HG03175 (cell line): ENCODE data around the gene CD53.
A peak's percentile ranks its signal among the peaks of the same experiment; 100 is the strongest.

Experiments used
- ATAC-seq: cut with Tn5 transposase; IDR thresholded peaks from one replicate; pipeline ENCODE4 v1.9.1; 2021; ENCODE audit warnings: mild to moderate bottlenecking, moderate library complexity; ENCODE audit not compliant: unreplicated experiment

The CD53 gene

DNA sequence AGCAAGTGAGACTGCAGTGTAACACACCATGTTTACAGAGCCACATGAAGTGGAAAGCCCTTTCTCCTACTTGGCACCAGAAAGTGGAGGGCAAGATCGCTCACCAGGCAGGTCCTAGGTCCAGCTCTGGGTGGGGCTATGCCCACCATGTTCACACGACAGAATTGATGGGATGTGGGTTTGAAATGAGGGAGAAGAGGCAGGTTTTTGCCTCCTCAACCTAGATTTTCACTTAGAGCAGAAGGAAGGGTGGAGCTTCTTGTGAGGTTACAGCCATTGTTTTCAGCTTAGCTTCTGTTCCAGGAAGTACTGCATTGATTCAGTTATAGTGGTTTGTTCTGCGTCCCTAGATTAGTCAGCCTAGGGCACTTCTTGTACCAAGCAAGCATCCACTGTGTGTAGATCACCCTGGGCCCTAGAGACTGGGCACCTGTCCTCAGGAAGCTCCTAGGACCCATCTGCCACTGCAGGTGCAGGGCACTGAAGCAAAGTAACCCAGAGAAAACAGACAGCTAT, 2.3 kb downstream of the CD53 start:
- ATAC-seq, result peak; percentile 40

DNA sequence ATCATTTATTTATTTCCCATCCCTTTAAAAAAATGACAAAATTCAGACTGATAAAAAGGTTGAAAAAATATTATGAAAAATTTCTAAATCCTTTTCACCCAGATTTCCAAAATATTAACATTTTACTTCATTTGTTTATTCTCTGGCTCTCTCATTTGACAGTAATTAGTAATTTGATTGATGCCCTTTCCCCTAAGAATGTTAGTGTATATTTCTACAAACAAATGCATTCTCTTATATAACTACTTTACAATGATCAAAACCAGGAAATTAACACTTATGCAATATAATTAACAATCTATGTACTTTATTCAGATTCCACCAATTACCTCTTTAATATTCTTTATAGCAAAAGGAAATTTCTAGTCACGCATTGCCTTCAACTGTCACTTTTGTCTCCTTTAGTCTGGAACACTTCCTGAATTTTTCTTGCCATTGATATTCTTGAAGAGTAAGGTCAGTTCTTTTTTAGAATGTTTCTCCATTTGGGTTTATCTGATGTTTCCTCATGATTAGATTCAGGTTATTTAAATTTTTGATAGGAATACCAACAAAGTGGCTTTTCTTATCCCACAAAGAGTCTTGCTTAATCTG, 3.9 kb downstream of the CD53 start:
- ATAC-seq, result no peak

GRCh38 chr1:110877364-110877763, 4.4 kb downstream of the CD53 start:
- ATAC-seq, result no peak

GRCh38 chr1:110877776-110878175, 4.8 kb downstream of the CD53 start:
- ATAC-seq, result no peak

- ATAC-seq, result no peak
Measured at GRCh38 chr1:110878591-110878990, 5.6 kb downstream of the CD53 start.

DNA sequence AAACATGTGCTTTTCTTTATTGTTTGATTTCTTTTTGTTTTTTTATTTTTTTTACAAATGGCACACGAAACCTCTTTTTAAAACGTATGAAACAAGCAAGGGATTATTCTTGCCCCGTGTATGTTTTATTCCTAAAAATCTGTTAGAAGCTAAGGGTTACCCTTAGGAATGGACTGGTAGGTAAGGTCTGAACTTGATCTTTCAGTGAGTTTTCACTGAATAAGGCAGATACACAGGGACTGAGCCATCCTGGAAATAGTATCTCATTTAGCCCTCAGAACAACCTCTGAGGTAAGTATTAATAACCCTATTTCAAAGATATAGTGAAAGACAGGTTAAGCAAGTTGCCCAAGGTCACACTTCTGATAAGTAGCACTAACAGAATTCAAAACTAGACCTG, 6.0 kb downstream of the CD53 start:
- ATAC-seq, result no peak

DNA sequence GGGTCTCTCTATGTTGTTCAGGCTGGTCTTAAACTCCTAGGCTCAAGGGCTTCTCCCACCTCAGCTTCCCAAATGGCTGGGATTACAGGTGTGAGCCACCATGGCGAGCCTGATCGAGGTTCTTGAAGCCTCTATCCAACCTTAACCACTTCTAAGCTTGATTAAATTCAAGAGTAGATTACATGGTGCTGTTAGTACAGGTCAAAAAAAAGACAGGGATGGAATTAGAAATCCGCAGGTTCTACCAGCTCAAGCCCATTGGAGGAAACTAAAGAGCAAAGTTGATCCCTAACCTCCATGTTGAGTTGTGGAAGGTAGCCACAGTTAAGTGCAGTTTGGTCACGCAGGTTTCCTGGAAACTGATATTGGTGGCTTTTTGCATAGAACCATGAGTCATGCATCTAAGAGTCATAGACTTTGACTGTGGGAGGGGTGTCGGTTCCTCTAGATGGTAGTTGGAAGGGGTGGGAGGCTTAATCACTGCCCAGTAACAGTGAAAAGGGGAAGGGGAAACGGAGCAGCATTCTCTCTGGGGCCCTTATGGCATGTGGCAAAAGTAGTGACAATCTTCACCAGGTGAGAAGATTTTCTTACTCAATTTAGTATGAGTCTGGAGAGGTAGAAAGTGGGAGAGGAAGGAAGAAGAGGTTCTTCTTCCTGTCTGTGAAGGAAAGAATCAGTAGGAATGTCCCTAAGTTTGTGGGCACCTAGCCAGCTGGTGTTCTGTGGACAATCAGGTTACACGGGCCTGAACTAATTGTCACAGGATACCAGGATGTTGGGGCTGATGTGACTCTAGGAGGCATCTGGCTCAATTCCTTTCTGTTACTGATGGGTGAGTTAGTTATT, 7.0 kb downstream of the CD53 start:
- peak; percentile 59 for ATAC-seq

- no peak for ATAC-seq
Measured at GRCh38 chr1:110880708-110881374, 7.9 kb downstream of the CD53 start.

- ATAC-seq, result no peak
Measured at GRCh38 chr1:110888049-110888448, 15.1 kb downstream of the CD53 start.

- no peak for ATAC-seq
Measured at GRCh38 chr1:110888641-110889040, 15.7 kb downstream of the CD53 start.

GRCh38 chr1:110890474-110891196, 17.7 kb downstream of the CD53 start:
- ATAC-seq, result no peak

DNA sequence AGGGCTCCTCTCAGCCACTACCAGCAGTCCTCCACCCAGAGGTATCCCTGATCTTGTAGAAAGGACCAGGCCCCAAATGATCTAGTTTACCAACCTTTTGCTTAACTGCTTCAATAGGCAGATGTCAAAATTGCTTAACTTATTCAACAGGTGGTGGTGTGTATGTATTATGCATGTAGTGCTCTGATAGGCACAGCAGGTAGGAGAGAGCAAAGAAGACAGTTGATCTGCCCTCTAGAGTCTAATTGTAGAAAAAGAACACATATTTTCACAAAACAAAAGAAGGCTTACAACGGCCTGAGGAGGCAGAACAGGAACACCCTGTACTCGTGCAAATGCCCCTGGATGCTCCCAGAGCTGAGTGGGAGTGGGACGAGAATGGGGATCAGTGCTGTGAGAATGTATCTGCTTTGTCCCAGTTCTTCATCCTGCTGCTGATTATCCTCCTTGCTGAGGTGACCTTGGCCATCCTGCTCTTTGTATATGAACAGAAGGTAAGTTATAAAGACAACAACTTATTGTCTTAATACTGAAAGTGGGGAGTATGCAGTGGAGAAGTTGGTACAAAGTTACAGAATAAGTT, 21.1 kb downstream of the CD53 start:
- no peak for ATAC-seq

DNA sequence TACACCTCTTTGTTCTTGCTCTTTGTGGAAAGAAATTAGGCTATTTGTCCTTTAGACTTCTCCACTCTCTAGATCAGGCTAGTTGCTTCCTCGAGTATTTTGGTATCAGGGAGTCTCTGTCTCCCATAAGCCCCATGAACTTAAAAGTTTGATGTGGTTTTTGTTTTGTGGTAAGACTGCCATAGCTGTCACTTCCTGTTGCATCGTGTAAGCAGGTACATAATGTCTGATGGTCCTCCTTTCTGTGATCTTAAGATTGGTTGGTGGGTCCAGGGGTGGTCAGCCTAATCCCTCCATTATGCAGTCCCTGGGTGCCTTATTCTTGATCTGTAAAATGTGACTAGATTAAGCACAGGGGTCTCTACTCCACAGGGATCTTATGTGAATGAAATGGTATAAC, 23.1 kb downstream of the CD53 start:
- ATAC-seq, result no peak

GRCh38 chr1:110897681-110898080, 24.7 kb downstream of the CD53 start:
- ATAC-seq, result no peak

DNA sequence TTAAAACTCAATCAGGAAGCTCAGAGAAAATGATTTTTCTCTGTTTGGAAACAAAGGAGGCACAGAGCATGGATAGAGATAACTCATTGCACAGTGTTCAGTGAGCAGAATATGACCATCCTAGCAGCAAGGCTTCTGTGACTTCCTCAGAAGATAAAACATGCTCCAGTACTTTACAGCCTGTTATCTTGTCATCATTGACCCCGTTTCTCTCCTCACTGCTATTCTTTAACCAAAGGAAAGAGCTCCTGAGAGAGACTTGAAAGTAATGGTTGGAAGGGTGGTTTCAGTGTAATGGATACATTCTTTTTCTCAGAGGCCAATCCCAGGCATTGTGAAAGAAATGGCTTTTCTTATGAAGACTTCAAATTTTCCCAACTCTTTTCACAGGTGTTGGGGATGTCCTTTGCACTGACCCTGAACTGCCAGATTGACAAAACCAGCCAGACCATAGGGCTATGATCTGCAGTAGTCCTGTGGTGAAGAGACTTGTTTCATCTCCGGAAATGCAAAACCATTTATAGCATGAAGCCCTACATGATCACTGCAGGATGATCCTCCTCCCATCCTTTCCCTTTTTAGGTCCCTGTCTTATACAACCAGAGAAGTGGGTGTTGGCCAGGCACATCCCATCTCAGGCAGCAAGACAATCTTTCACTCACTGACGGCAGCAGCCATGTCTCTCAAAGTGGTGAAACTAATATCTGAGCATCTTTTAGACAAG, 25.9 kb downstream of the CD53 start:
- ATAC-seq, result no peak

DNA sequence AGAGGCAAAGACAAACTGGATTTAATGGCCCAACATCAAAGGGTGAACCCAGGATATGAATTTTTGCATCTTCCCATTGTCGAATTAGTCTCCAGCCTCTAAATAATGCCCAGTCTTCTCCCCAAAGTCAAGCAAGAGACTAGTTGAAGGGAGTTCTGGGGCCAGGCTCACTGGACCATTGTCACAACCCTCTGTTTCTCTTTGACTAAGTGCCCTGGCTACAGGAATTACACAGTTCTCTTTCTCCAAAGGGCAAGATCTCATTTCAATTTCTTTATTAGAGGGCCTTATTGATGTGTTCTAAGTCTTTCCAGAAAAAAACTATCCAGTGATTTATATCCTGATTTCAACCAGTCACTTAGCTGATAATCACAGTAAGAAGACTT, 26.5 kb downstream of the CD53 start:
- no peak for ATAC-seq

- ATAC-seq, result no peak
Measured at GRCh38 chr1:110902820-110903463, 30.0 kb downstream of the CD53 start.

- no peak for ATAC-seq
Measured at GRCh38 chr1:110903853-110904500, 31.0 kb downstream of the CD53 start.

DNA sequence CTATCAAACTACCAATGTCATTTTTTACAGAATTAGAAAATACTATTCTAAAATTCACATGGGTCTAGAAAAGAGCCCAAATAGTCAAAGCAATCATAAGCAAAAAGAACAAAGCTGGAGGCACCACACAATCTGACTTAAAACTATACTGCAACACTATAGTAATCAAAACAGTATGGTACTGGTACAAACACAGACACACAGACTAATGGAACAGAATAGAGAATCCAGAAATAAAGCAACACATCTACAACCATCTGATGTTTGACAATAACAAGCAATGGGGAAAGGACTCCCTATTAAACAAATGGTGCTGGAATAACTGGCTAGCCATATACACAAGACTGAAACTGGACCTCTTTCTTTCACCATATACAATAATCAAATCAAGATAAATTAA, 39.8 kb downstream of the CD53 start:
- no peak for ATAC-seq
